ENCODE data around the gene PTGDS. TPM values are rescaled to one million over a fixed set of nuclear protein-coding genes. Genes with fewer than 3 reads are reported as not detected.

PTGDS gene
- total RNA-seq, 1 donor = 32.8 TPM

DNA sequence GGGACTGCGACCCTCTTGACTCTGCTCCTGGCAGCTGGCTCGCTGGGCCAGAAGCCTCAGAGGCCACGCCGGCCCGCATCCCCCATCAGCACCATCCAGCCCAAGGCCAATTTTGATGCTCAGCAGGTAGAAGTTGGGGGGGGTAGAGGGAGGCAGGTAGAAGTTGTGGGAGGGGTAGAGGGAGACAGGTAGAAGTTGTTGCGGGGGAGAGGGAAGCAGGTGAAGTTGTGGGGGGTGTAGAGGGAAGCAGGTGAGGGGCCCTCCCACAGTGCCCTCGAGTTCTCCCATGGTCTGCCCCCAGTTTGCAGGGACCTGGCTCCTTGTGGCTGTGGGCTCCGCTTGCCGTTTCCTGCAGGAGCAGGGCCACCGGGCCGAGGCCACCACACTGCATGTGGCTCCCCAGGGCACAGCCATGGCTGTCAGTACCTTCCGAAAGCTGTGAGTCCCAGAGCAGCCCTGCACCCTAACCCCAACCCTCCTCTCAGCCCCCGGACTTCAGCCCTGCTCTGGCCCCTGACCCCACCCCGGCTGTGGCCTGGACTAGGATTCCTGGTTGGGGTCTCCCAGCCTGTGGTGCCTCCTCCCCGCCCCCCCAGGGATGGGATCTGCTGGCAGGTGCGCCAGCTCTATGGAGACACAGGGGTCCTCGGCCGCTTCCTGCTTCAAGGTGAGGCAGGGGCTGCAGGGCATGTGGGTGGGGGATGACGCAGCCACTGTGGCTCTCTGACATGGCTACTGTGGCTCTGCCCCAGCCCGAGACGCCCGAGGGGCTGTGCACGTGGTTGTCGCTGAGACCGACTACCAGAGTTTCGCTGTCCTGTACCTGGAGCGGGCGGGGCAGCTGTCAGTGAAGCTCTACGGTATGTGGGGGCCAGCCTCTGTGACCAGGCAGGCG, 31.7 kb upstream of the PTGDS start:
- DNase-seq (ENCODE audit: low read depth) = no peak
- TF ChIP-seq, protein P1, sequence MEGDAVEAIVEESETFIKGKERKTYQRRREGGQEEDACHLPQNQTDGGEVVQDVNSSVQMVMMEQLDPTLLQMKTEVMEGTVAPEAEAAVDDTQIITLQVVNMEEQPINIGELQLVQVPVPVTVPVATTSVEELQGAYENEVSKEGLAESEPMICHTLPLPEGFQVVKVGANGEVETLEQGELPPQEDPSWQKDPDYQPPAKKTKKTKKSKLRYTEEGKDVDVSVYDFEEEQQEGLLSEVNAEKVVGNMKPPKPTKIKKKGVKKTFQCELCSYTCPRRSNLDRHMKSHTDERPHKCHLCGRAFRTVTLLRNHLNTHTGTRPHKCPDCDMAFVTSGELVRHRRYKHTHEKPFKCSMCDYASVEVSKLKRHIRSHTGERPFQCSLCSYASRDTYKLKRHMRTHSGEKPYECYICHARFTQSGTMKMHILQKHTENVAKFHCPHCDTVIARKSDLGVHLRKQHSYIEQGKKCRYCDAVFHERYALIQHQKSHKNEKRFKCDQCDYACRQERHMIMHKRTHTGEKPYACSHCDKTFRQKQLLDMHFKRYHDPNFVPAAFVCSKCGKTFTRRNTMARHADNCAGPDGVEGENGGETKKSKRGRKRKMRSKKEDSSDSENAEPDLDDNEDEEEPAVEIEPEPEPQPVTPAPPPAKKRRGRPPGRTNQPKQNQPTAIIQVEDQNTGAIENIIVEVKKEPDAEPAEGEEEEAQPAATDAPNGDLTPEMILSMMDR (IDR thresholded peaks at IDR 0.05; ENCODE audit: insufficient read depth, low read length) = no peak
- H3K4me3 ChIP-seq (ENCODE audit: low read depth, low read length) = no peak overlapping the region

DNA sequence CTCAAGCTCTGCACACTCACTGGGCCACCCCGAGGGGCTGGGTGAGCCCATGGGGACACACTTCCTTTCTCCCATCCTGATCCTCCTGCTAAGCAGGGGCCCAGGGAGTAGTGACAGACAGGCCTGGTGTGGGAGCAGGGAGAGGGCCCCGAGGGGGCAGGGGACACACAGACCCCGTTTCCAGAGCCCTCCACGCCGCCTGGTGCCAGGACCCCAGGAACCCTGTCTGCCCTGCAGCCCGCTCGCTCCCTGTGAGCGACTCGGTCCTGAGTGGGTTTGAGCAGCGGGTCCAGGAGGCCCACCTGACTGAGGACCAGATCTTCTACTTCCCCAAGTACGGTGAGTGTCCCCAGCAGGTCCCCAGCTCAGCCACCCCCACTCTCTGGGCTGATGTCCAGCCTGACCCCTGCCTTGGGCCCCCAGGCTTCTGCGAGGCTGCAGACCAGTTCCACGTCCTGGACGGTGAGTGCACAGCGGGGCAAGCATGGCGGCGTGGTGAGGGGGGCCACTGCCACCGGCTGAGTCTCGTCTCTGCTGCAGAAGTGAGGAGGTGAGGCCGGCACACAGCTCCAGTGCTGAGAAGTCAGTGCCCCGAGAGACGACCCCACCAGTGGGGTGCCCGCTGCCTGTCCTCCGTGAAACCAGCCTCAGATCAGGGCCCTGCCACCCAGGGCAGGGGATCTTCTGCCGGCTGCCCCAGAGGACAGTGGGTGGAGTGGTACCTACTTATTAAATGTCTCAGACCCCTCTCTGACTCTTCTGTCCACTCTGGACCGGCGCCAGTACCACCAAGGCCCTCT, 30.9 kb upstream of the PTGDS start:
- H3K4me3 ChIP-seq (ENCODE audit: low read depth, low read length) = no peak overlapping the region
- TF ChIP-seq, protein P1 (IDR thresholded peaks at IDR 0.05; ENCODE audit: insufficient read depth, low read length) = no peak
- no peak for DNase-seq (ENCODE audit: low read depth)

DNA sequence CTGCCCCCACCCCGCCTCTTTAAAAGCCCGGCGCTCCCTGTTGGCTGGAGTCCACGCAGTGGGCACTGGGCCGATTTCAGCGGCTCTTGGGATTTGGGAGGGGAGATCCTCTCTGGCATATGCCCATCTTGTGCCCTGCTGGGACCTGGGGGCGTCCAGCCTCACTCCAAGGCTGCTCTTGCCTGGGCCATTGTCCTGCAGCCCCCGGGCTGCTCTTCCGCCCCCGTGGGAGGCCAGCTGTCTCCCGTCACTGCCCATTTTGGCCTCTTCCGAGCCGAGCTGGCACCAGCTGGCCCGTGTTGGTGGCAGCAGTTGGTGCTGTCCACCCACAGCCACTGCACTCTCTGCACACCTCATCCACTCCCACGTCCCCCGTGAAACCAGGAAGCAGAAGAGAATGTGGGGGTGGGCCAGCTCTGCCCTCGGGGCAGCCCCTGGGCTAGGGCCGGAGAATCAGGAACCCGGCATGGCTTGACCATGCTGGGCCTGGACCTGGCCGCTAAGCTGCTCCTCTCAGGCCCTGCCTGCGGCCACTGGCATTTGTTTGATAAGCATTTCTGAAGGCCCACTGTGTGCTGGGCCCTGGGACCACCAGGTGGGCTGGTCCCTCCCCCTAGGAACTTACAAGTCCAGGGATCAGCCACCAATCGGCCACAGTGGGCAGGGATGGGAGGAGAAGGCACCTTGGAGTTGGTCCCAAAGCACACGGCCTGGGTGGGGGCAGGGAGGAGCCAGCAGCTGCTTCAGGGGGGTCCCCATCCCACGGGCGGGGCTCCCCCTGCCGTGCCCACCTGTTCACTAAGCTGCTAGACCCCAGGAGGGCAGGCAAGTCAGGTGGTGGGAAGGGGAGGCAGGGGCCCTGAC, 30.0 kb upstream of the PTGDS start:
- no peak overlapping the region for H3K4me3 ChIP-seq (ENCODE audit: low read depth, low read length)
- no peak for DNase-seq (ENCODE audit: low read depth)
- TF ChIP-seq, protein P1 (IDR thresholded peaks at IDR 0.05; ENCODE audit: insufficient read depth, low read length) = no peak

DNA sequence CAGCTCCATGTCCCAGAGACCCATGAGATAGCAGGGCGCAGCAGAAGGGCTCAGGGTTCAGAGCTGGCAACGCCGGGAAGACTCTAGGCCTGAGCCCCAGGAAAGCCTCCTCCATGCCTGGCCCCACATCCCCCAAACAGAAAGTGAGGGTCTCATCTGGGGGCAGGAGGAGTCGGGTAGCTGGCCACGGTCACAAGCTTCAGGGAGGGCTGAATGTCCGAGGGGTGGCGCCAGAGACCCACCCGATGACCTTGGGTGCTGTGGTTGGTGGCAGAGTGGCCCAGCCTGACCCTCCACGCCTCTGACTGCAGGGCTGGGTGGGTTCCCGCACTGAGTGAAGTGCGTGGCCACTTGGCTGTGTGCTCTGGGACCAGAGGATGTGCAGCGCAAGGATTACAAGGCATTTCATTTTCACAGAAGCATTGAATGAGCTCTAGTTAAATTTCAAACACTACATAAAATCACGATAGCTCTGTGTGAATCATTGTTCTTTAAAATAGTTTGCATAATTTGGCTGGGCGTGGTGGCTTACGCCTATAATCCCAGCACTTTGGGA, 29.3 kb upstream of the PTGDS start:
- peak; percentile 76 for DNase-seq (ENCODE audit: low read depth)
- TF ChIP-seq, protein P1 (IDR thresholded peaks at IDR 0.05; ENCODE audit: insufficient read depth, low read length) = peak; percentile 62
- H3K4me3 ChIP-seq (ENCODE audit: low read depth, low read length) = no peak overlapping the region

DNA sequence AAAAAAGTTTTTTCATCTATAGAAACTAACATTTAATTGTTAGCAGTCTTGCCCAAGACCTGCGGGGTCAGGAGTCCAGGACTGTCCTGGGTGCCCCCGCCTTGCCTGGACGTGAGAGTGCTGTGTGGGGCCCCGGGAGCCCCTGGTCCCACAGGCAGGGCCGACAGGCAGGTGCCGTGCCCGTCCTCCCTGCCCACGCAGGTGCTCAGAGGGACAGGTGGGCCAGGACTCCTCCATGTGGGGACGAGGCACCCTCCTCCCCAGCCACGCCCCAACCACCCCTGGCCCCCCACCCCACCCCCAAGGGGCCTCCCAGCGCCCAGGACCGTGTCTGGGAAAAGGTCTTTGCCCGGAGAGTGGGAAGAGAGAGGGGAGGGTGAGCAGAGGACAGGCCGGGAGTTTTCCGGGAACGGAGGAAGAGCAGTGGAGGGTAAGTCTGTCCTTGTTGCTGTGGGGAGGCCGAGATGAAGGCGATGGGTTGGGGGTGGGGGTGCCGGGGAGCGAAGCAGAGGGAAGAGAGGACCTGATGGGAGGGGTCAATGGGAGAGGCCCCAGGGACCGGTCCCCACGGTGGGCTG, 28.0 kb upstream of the PTGDS start:
- TF ChIP-seq, protein P1 (IDR thresholded peaks at IDR 0.05; ENCODE audit: insufficient read depth, low read length) = no peak
- DNase-seq (ENCODE audit: low read depth) = no peak
- peak overlapping the region; percentile 62 for H3K4me3 ChIP-seq (ENCODE audit: low read depth, low read length)
